ENCODE data around the gene SLC49A4. TPM values are rescaled to one million over a fixed set of nuclear protein-coding genes. Genes with fewer than 3 reads are reported as not detected.

SLC49A4 gene
- total RNA-seq, 1 experiment from 2014 or later: 10.2 TPM

- H3K27me3 Mint-ChIP-seq (ENCODE audit: low read depth): no peaks in the 10 kb centered on the region
- no peaks in the 10 kb centered on the region for H3K9me3 Mint-ChIP-seq
- CTCF ChIA-PET: interaction anchor here (0.8 kb wide), 1 partner anchor 212 kb away, joined by 3 read pairs; no protein-coding TSS in a partner anchor
- ATAC-seq: no peak
- POLR2A ChIA-PET: no interaction called here
- DNase-seq (ENCODE audit: low spot score): no peak
- no peaks in the 10 kb centered on the region for H3K4me1 Mint-ChIP-seq
- H3K4me3 Mint-ChIP-seq: no peak overlapping the region
- no peaks in the 10 kb centered on the region for H3K36me3 Mint-ChIP-seq
- H3K27ac Mint-ChIP-seq: no peak overlapping the region
- no peak for TF ChIP-seq CREM (CRISPR knock-in tag; IDR thresholded peaks at IDR 0.05)
- TF ChIP-seq MXD4 (CRISPR knock-in tag; IDR thresholded peaks at IDR 0.05; ENCODE audit: borderline replicate concordance): no peak
- no peak for TF ChIP-seq NR3C1 (CRISPR knock-in tag; conservative IDR thresholded peaks at IDR 0.05; ENCODE audit: low read depth)
- TF ChIP-seq NR2C2 (CRISPR knock-in tag; IDR thresholded peaks at IDR 0.05): no peak
- TF ChIP-seq CDX4 (CRISPR knock-in tag; IDR thresholded peaks at IDR 0.05; ENCODE audit: borderline replicate concordance): no peak
- TF ChIP-seq ZNF281 (CRISPR knock-in tag; IDR thresholded peaks at IDR 0.05): no peak
- TF ChIP-seq FOXK1 (CRISPR knock-in tag; IDR thresholded peaks at IDR 0.05): no peak
- no peak for TF ChIP-seq PRDM15 (CRISPR knock-in tag; IDR thresholded peaks at IDR 0.05)
- no peak for TF ChIP-seq ZNF396 (CRISPR knock-in tag; IDR thresholded peaks at IDR 0.05; ENCODE audit: borderline replicate concordance)
- TF ChIP-seq IRF1 (CRISPR knock-in tag; IDR thresholded peaks at IDR 0.05): no peak
- TF ChIP-seq TCF7 (CRISPR knock-in tag; IDR thresholded peaks at IDR 0.05; ENCODE audit: low read depth): no peak
- TF ChIP-seq GRHL2 (CRISPR knock-in tag; IDR thresholded peaks at IDR 0.05; ENCODE audit: insufficient replicate concordance, severe bottlenecking): no peak
- no peak for TF ChIP-seq ZNF138 (CRISPR knock-in tag; conservative IDR thresholded peaks at IDR 0.05)
- TF ChIP-seq ATF2 (CRISPR knock-in tag; IDR thresholded peaks at IDR 0.05; ENCODE audit: borderline replicate concordance, low read depth): no peak
- TF ChIP-seq ZMAT4 (CRISPR knock-in tag; IDR thresholded peaks at IDR 0.05): no peak
These were observed 64.3 kb downstream of the SLC49A4 start for GRCh38 chr3:122859021-122859805.
